Neuron (in vitro differentiated cells): ENCODE data around the gene GAREM1.
"Not testable (repeated sequence)": the region's sequence is repeated elsewhere in the genome, so short reads cannot be mapped to it uniquely, and the experiment has no call there.

ENCODE experiments used
- H2AFZ ChIP-seq: one replicate; pipeline ENCODE4 v1.6.1; 2013; ENCODE audit warnings: low read depth, mild to moderate bottlenecking, inconsistent platforms, low read length, moderate library complexity
- H3K27me3 ChIP-seq: one replicate; pipeline ENCODE4 v1.6.1; 2013; ENCODE audit warnings: low read length; ENCODE audit not compliant: insufficient read depth
- H3K36me3 ChIP-seq: one replicate; pipeline ENCODE4 v1.6.1; 2013; ENCODE audit warnings: low read length; ENCODE audit not compliant: insufficient read depth
- H3K4me1 ChIP-seq: one replicate; pipeline ENCODE4 v1.6.1; 2013; ENCODE audit warnings: low read length; ENCODE audit not compliant: insufficient read depth
- H3K4me3 ChIP-seq: 2 replicates; pipeline ENCODE4 v1.5.1; 2013; ENCODE audit warnings: mild to moderate bottlenecking, low read length, moderate library complexity
- H3K9me3 ChIP-seq: one replicate; pipeline ENCODE4 v1.6.1; 2013; ENCODE audit warnings: low read length

The GAREM1 gene

GRCh38 chr18:32255570-32255969 is 215.1 kb downstream of the GAREM1 start:
- Histone ChIP-seq H3K27me3 (no peaks in the 10 kb centered on the region), H3K4me3 (no peak overlapping the region), H2AFZ (no peak overlapping the region), H3K9me3 (no peaks in the 10 kb centered on the region), H3K36me3 (no peaks in the 10 kb centered on the region), H3K4me1 (peaks cover 7% of the 10 kb centered on the region)

DNA sequence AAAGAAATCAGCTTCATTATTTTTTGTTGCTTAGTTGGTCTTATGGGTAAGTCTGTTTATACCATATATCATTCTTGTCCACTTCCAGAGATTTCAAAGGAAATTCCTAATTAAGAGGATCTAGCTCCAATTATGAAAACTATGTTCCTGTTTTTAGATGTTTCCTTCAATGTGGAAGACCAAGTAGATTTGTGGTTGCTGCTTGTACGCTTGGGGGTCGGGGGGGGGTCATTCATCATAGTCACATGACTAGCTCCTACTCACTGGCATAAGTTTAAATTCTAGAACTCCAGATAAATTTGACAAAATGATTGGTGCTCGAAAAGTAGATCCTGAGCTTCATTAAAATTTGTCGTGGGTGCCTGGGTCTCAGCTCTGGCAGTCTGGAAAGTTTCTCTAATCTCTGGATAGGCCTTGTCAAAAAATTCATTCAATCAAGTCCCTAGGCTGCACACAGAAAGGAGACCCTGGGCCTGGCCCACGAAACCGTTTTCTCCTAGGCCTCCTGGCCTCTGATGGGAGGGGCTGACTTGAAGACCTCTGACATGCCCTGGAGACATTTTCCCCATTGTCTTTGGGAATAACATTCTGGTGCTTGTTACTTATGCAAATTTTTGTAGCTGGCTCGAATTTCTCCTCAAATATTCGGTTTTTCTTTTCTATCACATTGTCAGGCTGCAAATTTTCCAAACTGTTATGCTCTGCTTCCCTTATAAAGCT is 218.4 kb downstream of the GAREM1 start:
- Histone ChIP-seq H3K4me1 (peaks cover 7% of the 10 kb centered on the region), H3K36me3 (no peaks in the 10 kb centered on the region), H3K9me3 (no peaks in the 10 kb centered on the region), H3K4me3 (no peak overlapping the region), H3K27me3 (no peaks in the 10 kb centered on the region), H2AFZ (no peak overlapping the region)

DNA sequence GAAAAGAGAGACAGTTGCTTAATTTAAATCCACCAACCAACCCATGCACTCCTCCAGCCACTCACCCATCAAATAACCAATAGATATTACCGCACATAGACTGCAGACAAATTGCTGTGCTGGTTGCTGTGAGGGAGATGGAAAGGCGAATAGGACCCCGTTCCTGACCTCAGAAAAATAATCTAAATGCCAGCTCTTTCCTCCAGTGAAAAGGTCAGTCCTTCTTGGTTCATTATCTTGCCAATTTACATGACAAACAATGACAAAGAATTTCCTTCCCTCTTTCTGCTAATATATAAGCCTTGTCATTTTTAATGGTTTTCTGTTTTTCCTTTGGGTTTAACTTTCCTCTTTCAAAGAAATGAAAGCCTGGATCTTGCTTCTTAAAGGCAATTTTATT is 219.2 kb downstream of the GAREM1 start:
- H3K4me1 ChIP-seq, result peaks cover 7% of the 10 kb centered on the region
- no peaks in the 10 kb centered on the region for H3K9me3 ChIP-seq
- H3K4me3 ChIP-seq, result no peak overlapping the region
- no peaks in the 10 kb centered on the region for H3K36me3 ChIP-seq
- H2AFZ ChIP-seq, result no peak overlapping the region
- no peaks in the 10 kb centered on the region for H3K27me3 ChIP-seq

DNA sequence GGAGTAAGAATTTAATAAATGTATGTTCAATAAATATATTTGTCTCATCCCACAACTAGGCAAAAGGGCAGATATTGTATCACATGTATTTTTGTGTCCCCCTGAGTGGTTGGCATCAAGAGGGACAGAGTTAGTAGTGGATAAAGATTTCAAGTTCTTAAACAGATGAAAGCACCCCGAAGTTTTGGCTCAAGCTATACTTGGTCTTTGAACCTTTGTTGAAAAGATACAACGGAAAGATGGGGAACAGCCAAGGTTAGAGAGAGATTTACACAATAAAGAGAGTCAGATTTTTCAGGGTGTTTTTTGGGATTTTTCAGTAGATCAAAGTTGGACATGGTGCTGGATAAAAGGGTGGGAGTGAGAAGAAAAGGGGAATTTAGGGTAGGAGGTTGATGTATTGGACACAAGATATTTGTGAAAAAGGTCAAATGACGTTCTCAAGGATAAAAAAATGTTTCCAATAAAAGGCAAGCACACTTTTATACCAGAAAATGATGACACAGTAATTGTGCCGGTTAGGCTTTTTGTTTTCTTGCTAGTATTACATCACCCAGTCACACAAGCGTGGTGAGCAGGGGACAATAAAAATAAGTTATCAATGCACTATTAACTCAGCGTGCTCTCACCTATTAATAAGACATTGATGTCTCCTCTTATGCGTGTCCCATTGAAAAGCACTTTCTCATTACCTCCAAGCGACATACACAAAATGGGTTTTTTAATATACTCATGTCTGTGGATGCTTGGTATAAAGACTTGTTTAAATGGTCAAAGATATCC is 221.3 kb downstream of the GAREM1 start:
- peaks cover 7% of the 10 kb centered on the region for H3K4me1 ChIP-seq
- no peaks in the 10 kb centered on the region for H3K36me3 ChIP-seq
- H2AFZ ChIP-seq, result no peak overlapping the region

GRCh38 chr18:32244881-32245280 is 225.8 kb downstream of the GAREM1 start:
- no peaks in the 10 kb centered on the region for H3K9me3 ChIP-seq
- no peaks in the 10 kb centered on the region for H3K36me3 ChIP-seq
- H3K4me1 ChIP-seq, result no peaks in the 10 kb centered on the region
- H3K27me3 ChIP-seq, result no peaks in the 10 kb centered on the region
- no peak overlapping the region for H2AFZ ChIP-seq
- no peak overlapping the region for H3K4me3 ChIP-seq

More for the DNA sequence above, 221.3 kb downstream of the GAREM1 start:
- Histone ChIP-seq H3K9me3 (no peaks in the 10 kb centered on the region), H3K4me3 (no peak overlapping the region), H3K27me3 (no peaks in the 10 kb centered on the region)

DNA sequence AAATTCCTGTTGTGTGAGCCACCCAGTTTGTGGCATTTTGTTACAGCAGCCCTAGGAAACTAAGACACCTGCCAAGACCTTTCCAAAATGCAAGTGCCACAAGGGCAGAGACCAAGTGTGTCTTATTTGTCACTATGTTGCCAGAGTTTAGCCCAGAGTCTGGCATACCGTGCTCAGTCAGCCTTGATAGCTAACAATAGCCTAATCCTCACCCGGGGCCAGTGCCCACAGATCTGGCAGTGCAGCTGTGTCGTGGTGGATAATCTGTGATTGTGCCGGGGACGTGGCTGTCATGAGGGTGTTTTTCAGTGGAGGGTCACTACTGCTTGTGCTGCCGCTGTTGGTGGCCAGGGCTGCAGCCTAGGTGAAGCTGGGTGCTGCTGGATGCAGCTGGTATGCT is 227.3 kb downstream of the GAREM1 start:
- Histone ChIP-seq H3K27me3 (no peaks in the 10 kb centered on the region), H3K4me3 (no peak overlapping the region), H3K4me1 (no peaks in the 10 kb centered on the region), H3K9me3 (no peaks in the 10 kb centered on the region), H2AFZ (no peak overlapping the region), H3K36me3 (no peaks in the 10 kb centered on the region)

DNA sequence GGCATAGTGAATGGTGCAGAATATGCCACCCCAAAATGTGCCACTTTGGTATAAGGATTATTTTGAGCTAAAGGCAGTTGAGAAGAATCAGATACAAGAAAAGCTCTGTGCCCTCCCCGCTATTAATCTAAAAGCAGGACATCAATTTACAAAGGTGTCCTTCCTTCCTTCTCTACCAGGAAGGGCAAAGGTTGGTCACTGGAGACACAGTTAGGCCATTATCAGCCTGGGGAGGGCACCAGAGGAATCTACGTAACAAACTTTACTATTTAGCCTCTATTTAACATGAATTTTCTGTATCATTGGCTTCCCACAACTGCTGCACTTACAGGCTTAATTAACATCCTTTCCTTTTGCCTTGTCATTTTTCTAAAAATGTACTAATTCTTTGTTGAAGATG is 228.3 kb downstream of the GAREM1 start:
- Histone ChIP-seq H3K36me3 (no peaks in the 10 kb centered on the region), H3K9me3 (no peaks in the 10 kb centered on the region), H2AFZ (no peak overlapping the region), H3K27me3 (no peaks in the 10 kb centered on the region), H3K4me3 (no peak overlapping the region), H3K4me1 (no peaks in the 10 kb centered on the region)

GRCh38 chr18:32238635-32239268 is 231.9 kb downstream of the GAREM1 start:
- Histone ChIP-seq H2AFZ (no peak overlapping the region), H3K9me3 (no peaks in the 10 kb centered on the region), H3K4me1 (no peaks in the 10 kb centered on the region), H3K36me3 (no peaks in the 10 kb centered on the region), H3K27me3 (no peaks in the 10 kb centered on the region), H3K4me3 (no peak overlapping the region)

DNA sequence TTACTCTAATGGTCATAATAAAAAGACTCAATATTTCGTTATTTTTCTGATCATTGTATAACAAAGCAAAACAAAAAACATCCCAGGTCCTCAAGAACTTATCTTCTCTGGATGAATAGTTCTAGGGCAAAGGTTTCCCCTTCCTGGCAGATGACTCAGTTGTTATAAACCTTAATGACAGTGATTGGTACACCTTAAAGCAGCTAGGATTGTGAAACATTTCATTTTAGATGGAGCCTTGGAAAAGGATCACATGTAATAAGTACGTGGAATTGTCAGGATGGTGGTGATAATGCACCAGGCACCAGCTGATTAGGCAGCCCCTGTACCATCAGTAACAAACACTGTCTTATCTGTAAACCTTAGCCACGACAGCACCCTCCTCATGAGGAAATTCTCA is 233.6 kb downstream of the GAREM1 start:
- Histone ChIP-seq H3K9me3 (no peaks in the 10 kb centered on the region), H3K27me3 (no peaks in the 10 kb centered on the region), H3K4me1 (no peaks in the 10 kb centered on the region), H3K4me3 (no peak overlapping the region), H2AFZ (no peak overlapping the region), H3K36me3 (no peaks in the 10 kb centered on the region)

GRCh38 chr18:32233348-32233747 is 237.3 kb downstream of the GAREM1 start:
- H2AFZ ChIP-seq, H3K36me3 ChIP-seq, H3K27me3 ChIP-seq, H3K4me3 ChIP-seq, H3K4me1 ChIP-seq, H3K9me3 ChIP-seq: not testable (repeated sequence)

DNA sequence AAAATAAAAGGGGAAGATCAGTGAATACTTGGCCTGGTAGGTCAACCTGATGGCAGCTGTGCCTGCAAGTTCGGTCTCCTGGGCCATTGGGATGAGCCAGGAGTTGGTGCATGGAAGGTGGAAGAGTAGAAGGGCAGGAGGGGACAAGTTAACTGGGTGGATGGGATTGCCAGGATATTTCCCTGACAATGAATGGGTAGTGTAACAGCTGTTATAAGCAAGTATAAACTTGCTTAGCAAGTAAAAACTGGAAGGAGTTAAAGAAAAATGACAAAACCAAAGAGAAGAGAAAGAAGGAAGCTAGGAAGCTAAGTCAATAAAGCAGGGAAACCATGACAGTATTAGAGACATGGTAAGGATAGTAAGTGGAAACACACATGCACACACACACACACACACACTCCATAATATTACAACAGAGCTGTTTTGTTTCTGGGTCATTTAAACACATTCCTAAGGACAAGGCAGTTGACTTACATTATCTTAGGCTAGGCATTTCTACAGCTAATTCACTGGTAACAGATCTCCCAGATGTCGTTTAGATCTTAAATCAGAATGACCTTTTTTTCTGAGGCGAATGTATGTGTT is 251.2 kb downstream of the GAREM1 start:
- Histone ChIP-seq H3K9me3 (no peaks in the 10 kb centered on the region), H2AFZ (no peak overlapping the region), H3K4me1 (no peaks in the 10 kb centered on the region), H3K36me3 (no peaks in the 10 kb centered on the region), H3K4me3 (no peak overlapping the region), H3K27me3 (no peaks in the 10 kb centered on the region)

- H3K4me3 ChIP-seq, result no peak overlapping the region
- H3K9me3 ChIP-seq, result no peaks in the 10 kb centered on the region
- no peak overlapping the region for H2AFZ ChIP-seq
- H3K27me3 ChIP-seq, result no peaks in the 10 kb centered on the region
- H3K36me3 ChIP-seq, result no peaks in the 10 kb centered on the region
- H3K4me1 ChIP-seq, result no peaks in the 10 kb centered on the region
Measured at GRCh38 chr18:32216390-32216789, 254.3 kb downstream of the GAREM1 start.

GRCh38 chr18:32213693-32214092 is 257.0 kb downstream of the GAREM1 start:
- H2AFZ ChIP-seq, result no peak overlapping the region
- no peaks in the 10 kb centered on the region for H3K36me3 ChIP-seq
- no peaks in the 10 kb centered on the region for H3K9me3 ChIP-seq
- no peak overlapping the region for H3K4me3 ChIP-seq
- H3K27me3 ChIP-seq, result no peaks in the 10 kb centered on the region
- H3K4me1 ChIP-seq, result no peaks in the 10 kb centered on the region
